GM12892 (cell line): ENCODE measurements around the gene CEP128.

Source experiments
- POLR2AphosphoS5 ChIP-seq: IDR thresholded peaks from 2 replicates; pipeline ENCODE4 v1.6.1; 2011; ENCODE audit warnings: low read depth, low read length, control low read depth
- TAF1 ChIP-seq: IDR thresholded peaks from 2 replicates; pipeline ENCODE4 v1.6.1; 2011; ENCODE audit warnings: low read depth, mild to moderate bottlenecking, control low read depth, low read length, borderline replicate concordance

DNA sequence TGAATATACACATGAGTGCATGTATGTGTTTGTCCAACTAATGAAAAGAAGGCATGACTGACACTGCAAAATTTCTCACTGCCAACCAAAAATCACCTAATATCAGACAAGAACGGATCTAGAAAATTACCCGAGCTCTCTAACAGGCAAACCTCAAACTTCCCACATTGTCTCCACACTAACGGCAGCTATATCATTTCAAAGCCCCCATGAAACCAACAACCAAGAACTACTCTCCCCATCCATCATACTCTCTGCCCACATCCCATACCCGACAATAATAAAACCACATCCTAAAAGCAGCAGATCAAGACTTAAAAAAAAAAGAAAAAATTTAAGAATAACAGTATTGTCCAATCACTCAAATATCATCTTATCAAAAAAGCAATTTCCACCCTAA, 227.1 kb downstream of the CEP128 start:
- TF ChIP-seq POLR2AphosphoS5 (no peak), TAF1 (no peak)
